Measurements from ENCODE around the gene REXO1. TPM values are rescaled to one million over a fixed set of nuclear protein-coding genes. Genes with fewer than 3 reads are reported as not detected.

Gene REXO1
- total and polyA plus RNA-seq, 2 of the 13 experiments (the other 11 are each of a cell fraction or from before 2014, with no cell fraction given): 5.0 to 11.2 TPM

DNA sequence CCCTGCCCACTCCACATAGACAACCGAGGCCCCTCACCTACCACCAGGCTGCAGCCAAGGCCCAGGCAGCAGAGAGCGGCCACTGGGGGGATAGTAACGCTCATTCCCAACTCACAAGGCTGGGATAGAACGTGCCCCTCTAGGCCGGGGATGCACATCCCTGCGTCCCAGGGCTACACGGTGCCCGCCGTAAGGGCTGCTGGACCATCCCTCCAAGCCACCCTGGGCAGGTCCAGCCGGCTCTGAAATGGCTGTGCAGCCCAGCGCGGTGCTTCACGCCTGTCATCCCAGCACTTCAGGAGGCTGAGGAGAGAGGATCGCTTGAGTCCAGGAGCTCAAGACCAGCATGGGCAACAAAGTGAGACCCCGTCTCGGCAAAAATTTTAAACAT lies 3.2 kb downstream of the REXO1 start (continued):
- TF ChIP-seq, protein P1, sequence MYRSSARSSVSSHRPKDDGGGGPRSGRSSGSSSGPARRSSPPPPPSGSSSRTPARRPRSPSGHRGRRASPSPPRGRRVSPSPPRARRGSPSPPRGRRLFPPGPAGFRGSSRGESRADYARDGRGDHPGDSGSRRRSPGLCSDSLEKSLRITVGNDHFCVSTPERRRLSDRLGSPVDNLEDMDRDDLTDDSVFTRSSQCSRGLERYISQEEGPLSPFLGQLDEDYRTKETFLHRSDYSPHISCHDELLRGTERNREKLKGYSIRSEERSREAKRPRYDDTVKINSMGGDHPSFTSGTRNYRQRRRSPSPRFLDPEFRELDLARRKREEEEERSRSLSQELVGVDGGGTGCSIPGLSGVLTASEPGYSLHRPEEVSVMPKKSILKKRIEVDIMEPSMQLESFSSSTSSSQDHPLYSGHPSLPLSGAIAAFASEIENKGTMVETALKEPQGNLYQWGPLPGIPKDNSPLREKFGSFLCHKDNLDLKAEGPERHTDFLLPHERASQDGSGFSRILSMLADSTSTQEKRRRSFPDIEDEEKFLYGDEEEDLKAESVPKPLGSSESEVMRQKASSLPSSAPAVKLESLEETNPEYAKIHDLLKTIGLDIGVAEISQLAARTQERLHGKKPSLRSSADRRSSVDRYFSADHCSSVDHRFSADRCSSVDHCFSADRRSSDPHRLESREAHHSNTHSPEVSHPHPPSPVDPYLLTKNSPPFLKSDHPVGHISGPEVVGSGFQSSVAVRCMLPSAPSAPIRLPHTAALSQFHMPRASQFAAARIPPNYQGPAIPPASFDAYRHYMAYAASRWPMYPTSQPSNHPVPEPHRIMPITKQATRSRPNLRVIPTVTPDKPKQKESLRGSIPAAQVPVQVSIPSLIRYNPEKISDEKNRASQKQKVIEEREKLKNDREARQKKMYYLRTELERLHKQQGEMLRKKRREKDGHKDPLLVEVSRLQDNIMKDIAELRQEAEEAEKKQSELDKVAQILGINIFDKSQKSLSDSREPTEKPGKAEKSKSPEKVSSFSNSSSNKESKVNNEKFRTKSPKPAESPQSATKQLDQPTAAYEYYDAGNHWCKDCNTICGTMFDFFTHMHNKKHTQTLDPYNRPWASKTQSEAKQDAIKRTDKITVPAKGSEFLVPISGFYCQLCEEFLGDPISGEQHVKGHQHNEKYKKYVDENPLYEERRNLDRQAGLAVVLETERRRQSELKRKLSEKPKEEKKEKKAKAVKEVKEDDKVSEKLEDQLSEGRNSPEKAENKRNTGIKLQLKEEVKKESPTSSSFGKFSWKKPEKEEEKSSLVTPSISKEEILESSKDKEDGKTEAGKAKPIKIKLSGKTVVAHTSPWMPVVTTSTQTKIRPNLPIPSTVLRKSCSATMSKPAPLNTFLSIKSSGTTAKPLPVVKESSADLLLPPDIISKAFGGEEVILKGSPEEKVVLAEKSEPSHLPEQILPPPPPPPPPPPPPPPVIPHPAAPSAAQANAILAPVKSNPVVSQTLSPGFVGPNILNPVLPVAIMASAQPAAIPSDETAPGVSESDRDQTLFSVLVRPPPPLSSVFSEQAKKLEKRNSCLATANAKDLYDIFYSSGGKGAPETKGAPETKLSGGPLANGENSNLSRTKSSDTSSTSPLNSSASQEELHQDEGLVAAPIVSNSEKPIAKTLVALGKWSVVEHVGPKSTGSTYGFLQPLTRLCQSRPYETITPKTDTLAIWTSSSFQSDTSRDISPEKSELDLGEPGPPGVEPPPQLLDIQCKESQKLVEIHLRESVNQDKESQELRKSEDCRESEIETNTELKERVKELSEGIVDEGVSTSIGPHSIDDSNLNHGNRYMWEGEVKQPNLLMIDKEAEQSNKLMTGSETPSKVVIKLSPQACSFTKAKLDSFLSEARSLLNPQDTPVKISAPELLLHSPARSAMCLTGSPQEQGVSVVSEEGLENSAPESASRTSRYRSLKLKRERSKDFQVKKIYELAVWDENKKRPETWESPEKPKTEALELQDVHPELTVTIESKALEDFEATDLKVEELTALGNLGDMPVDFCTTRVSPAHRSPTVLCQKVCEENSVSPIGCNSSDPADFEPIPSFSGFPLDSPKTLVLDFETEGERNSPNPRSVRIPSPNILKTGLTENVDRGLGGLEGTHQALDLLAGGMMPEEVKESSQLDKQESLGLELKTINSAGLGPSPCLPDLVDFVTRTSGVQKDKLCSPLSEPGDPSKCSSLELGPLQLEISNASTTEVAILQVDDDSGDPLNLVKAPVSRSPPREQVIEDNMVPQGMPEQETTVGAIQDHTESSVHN (CRISPR knock-in tag; IDR thresholded peaks at IDR 0.05): no peak
- TF ChIP-seq, protein P2, sequence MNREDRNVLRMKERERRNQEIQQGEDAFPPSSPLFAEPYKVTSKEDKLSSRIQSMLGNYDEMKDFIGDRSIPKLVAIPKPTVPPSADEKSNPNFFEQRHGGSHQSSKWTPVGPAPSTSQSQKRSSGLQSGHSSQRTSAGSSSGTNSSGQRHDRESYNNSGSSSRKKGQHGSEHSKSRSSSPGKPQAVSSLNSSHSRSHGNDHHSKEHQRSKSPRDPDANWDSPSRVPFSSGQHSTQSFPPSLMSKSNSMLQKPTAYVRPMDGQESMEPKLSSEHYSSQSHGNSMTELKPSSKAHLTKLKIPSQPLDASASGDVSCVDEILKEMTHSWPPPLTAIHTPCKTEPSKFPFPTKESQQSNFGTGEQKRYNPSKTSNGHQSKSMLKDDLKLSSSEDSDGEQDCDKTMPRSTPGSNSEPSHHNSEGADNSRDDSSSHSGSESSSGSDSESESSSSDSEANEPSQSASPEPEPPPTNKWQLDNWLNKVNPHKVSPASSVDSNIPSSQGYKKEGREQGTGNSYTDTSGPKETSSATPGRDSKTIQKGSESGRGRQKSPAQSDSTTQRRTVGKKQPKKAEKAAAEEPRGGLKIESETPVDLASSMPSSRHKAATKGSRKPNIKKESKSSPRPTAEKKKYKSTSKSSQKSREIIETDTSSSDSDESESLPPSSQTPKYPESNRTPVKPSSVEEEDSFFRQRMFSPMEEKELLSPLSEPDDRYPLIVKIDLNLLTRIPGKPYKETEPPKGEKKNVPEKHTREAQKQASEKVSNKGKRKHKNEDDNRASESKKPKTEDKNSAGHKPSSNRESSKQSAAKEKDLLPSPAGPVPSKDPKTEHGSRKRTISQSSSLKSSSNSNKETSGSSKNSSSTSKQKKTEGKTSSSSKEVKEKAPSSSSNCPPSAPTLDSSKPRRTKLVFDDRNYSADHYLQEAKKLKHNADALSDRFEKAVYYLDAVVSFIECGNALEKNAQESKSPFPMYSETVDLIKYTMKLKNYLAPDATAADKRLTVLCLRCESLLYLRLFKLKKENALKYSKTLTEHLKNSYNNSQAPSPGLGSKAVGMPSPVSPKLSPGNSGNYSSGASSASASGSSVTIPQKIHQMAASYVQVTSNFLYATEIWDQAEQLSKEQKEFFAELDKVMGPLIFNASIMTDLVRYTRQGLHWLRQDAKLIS (CRISPR knock-in tag; IDR thresholded peaks at IDR 0.05): no peak
- no peak for TF ChIP-seq KLF9 (CRISPR knock-in tag; IDR thresholded peaks at IDR 0.05; ENCODE audit: low read depth)

All from HepG2 (cell line).